GM18508 (cell line): Measurements from ENCODE around the gene CD58.

Source experiments
- ATAC-seq: cut with Tn5 transposase; IDR thresholded peaks from one replicate; pipeline ENCODE4 v1.9.1; 2021; ENCODE audit warnings: moderate number of reproducible peaks; ENCODE audit not compliant: insufficient read depth, unreplicated experiment

CD58 gene

GRCh38 chr1:116515702-116516101, 55.1 kb downstream of the CD58 start:
- no peak for ATAC-seq

GRCh38 chr1:116514708-116515525, 55.9 kb downstream of the CD58 start:
- peak; percentile 71 for ATAC-seq

GRCh38 chr1:116513956-116514355, 56.9 kb downstream of the CD58 start:
- ATAC-seq, result no peak

- ATAC-seq, result no peak
Observed at GRCh38 chr1:116511459-116512019, 59.3 kb downstream of the CD58 start.

GRCh38 chr1:116510361-116510760, 60.5 kb downstream of the CD58 start:
- ATAC-seq, result no peak

- ATAC-seq, result peak; percentile 38
Observed at GRCh38 chr1:116508984-116509980, 61.5 kb downstream of the CD58 start.

- no peak for ATAC-seq
Observed at GRCh38 chr1:116508085-116508983, 62.5 kb downstream of the CD58 start.

GRCh38 chr1:116507631-116508030, 63.2 kb downstream of the CD58 start:
- no peak for ATAC-seq

- peak; percentile 27 for ATAC-seq
Observed at GRCh38 chr1:116506132-116507004, 64.5 kb downstream of the CD58 start.

GRCh38 chr1:116504308-116505156, 66.3 kb downstream of the CD58 start:
- peak; percentile 70 for ATAC-seq

GRCh38 chr1:116503546-116504307, 67.1 kb downstream of the CD58 start:
- no peak for ATAC-seq

GRCh38 chr1:116502671-116503314, 68.0 kb downstream of the CD58 start:
- ATAC-seq, result no peak

GRCh38 chr1:116501870-116502244, 69.0 kb downstream of the CD58 start:
- no peak for ATAC-seq

- no peak for ATAC-seq
Observed at GRCh38 chr1:116501125-116501869, 69.5 kb downstream of the CD58 start.

GRCh38 chr1:116498789-116499628, 71.8 kb downstream of the CD58 start:
- no peak for ATAC-seq
